HCT116 (cell line): Measurements from ENCODE around the gene RGS7.
"Not testable (repeated sequence)": the region's sequence is repeated elsewhere in the genome, so short reads cannot be mapped to it uniquely, and the experiment has no call there.

Experiments
- CBX3 ChIP-seq: IDR thresholded peaks from 2 replicates; pipeline ENCODE4 v1.6.1; 2012; ENCODE audit warnings: low read depth
- EGR1 ChIP-seq: IDR thresholded peaks from 2 replicates; pipeline ENCODE4 v1.6.1; 2012; ENCODE audit warnings: low read depth
- ELF1 ChIP-seq: IDR thresholded peaks from 2 replicates; pipeline ENCODE4 v1.6.1; 2012; ENCODE audit warnings: low read depth, borderline replicate concordance
- EZH2 ChIP-seq: fragments of 200-600 bp; sonication (generic); IDR thresholded peaks from 2 replicates; pipeline ENCODE4 v1.6.1; 2017; ENCODE audit warnings: antibody characterized with exemption, mixed run types
- EZH2phosphoT487 ChIP-seq: fragments of 200-600 bp; IDR thresholded peaks from 2 replicates; pipeline ENCODE4 v1.6.1; 2018; ENCODE audit warnings: antibody characterized with exemption, borderline replicate concordance
- JUND ChIP-seq: IDR thresholded peaks from 2 replicates; pipeline ENCODE4 v1.6.1; 2012
- POLR2A ChIP-seq: IDR thresholded peaks from 2 replicates; pipeline ENCODE4 v1.7.0; 2011; ENCODE audit warnings: borderline replicate concordance; ENCODE audit not compliant: insufficient read depth, insufficient read length; ENCODE audit errors: extremely low read depth
- POLR2AphosphoS5 ChIP-seq: IDR thresholded peaks from 2 replicates; pipeline ENCODE4 v1.6.1; 2011; ENCODE audit warnings: mild to moderate bottlenecking, low read depth, low read length, moderate library complexity
- REST ChIP-seq: IDR thresholded peaks from 2 replicates; pipeline ENCODE4 v1.6.1; 2012; ENCODE audit warnings: low read depth
- YY1 ChIP-seq: IDR thresholded peaks from 2 replicates; pipeline ENCODE4 v1.6.1; 2011; ENCODE audit warnings: low read length, low read depth, moderate library complexity, mild to moderate bottlenecking; ENCODE audit not compliant: insufficient replicate concordance; ENCODE audit errors: extremely low read depth
- ZFX ChIP-seq: fragments of 450-650 bp; IDR thresholded peaks from 2 replicates; pipeline ENCODE4 v1.6.1; 2017
- TF ChIP-seq, protein P1 (sequence below): IDR thresholded peaks from 2 replicates; pipeline ENCODE4 v1.6.1; 2012
- TF ChIP-seq, protein P2 (sequence below), 3 experiments: fragments of 200-600 bp in 1 of 3; sonication (generic) in 1 of 3; IDR thresholded peaks in 2 of 3; conservative IDR thresholded peaks in 1 of 3; 2 replicates each; pipeline ENCODE4 v1.5.1; 2012 to 2017; ENCODE audit warnings: low read depth in 2 of 3, low read length in 2 of 3, antibody characterized with exemption in 1 of 3, borderline replicate concordance in 1 of 3, control low read depth in 1 of 3, mild to moderate bottlenecking in 1 of 3, mixed read lengths in 1 of 3, mixed run types in 1 of 3, moderate library complexity in 1 of 3; ENCODE audit not compliant: insufficient read depth in 1 of 3

- TF ChIP-seq, protein P1, sequence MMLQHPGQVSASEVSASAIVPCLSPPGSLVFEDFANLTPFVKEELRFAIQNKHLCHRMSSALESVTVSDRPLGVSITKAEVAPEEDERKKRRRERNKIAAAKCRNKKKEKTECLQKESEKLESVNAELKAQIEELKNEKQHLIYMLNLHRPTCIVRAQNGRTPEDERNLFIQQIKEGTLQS: not testable (repeated sequence)
- not testable (repeated sequence) for TF ChIP-seq POLR2A, EZH2, CBX3, ELF1, YY1, JUND, REST, EGR1, POLR2AphosphoS5, ZFX, EZH2phosphoT487
- TF ChIP-seq, protein P2, sequence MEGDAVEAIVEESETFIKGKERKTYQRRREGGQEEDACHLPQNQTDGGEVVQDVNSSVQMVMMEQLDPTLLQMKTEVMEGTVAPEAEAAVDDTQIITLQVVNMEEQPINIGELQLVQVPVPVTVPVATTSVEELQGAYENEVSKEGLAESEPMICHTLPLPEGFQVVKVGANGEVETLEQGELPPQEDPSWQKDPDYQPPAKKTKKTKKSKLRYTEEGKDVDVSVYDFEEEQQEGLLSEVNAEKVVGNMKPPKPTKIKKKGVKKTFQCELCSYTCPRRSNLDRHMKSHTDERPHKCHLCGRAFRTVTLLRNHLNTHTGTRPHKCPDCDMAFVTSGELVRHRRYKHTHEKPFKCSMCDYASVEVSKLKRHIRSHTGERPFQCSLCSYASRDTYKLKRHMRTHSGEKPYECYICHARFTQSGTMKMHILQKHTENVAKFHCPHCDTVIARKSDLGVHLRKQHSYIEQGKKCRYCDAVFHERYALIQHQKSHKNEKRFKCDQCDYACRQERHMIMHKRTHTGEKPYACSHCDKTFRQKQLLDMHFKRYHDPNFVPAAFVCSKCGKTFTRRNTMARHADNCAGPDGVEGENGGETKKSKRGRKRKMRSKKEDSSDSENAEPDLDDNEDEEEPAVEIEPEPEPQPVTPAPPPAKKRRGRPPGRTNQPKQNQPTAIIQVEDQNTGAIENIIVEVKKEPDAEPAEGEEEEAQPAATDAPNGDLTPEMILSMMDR (IDR thresholded peaks at IDR 0.05 in 2 of 3, conservative IDR thresholded peaks at IDR 0.05 in 1 of 3; ENCODE audit: borderline replicate concordance in 1 of 3, insufficient read depth in 1 of 3, low read depth in 2 of 3, low read length in 2 of 3): not testable (repeated sequence)
Observed at GRCh38 chr1:241291548-241291947, 65.5 kb downstream of the RGS7 start.
